Activated CD8-positive, alpha-beta memory T cell treated with anti-CD3 and anti-CD28 coated beads, Interleukin-2, amount 50 U/mL, for 1 hour (primary cell): Measurements from ENCODE around the gene ATG2A.

Source experiments
- DNase-seq: peaks from one replicate; pipeline ENCODE4 v3.0.0-alpha.2; 2020; ENCODE audit errors: extremely low read depth

The ATG2A gene

DNA sequence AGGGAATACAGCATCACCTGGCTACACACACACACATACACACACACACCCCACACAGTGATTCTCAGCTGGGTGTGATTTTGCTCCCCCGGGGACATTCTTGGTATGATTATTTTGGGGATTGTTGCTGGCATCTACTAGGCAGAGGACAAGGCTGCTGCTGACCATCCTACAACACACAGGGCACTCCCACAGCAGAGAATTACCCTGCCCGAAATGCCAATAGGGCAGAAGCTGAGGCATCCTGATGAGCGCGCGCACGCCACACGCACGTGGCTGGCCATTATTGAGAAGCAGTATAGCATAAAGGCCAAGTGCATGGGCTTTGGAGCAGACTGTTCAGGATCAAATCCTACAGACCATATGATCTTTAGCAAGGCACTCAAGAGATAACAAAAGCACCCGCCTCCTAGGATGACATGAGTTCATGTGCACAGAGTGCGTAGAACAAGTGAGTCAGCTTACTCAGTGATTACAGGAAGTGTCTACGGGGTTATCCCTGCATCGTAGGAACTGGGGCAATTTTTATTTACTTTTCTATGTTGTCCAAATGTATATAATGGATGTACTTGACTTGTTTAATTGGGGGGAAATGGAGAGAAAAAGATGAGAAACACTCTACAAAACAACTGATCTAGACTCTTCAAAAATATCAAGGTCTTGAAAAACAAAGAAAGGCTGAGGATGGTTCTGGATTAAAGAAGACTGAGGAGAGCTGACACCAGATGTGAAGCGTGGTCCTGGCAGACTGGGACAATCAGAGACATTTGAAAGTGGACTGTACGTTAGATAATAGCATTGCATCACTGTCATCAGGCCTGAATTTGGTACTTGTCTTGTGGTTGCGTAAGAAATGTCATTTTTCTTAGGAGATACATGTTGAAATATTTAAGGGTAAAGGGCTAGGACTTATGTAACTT is 31.4 kb downstream of the ATG2A start:
- no peak for DNase-seq

DNA sequence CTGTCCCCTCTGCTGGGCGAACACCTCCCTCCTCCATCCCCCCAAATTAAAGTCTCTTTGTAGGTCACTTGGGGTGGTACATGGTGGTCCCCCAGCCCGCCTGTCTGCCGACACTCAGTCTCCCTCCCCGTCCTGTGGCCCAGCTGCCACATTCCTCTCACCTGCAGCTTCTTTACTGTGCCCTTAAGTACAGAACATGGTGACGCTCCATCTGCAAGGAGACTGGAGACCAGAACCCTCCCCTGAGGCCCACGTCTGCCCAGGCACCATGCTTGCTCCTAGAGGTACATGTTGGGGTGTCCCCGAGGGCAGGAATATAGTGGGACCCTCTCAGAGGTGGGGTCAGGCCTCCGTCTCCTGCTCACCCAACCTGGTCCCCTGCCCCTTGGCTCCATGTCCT is 33.0 kb downstream of the ATG2A start:
- DNase-seq = no peak

DNA sequence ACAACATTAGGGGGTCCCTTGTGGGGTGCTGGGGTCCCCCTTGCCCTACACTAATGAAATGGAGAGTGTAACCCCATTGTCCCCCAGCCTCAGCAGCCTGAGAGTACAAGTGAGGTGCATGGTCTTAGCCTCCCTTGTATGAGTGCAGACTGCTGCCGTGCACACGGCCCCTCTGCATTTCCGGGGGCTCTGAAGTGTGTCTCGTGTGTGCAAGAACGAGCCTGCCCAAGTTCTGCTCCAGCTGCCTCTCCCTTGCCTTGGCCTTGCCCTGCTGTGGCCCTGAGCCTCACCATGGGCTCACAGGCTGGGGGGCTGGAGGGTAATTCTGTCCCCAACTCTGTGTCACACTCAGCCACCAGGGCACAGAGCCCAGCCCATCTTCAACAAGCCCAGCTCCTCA is 33.4 kb downstream of the ATG2A start:
- DNase-seq = no peak

DNA sequence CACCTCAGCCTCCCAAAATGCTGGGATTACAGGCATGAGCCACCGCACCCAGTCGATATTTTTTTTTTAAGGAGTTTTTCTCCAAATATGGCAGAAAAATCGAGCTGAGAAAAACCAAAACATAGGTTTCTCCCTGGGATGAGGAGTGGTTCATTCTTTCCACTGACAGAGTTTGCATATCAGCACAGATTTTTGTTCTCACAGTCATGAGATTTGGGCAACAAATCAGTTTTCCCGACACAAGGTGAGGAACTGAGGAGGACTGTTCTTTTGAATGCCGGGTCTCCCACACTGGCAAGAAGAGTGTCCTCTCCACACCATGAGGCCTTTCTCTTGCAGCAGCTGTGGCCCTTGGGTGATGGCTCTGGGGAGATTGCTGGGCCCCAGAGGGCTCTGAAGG is 34.8 kb downstream of the ATG2A start:
- DNase-seq = no peak

DNA sequence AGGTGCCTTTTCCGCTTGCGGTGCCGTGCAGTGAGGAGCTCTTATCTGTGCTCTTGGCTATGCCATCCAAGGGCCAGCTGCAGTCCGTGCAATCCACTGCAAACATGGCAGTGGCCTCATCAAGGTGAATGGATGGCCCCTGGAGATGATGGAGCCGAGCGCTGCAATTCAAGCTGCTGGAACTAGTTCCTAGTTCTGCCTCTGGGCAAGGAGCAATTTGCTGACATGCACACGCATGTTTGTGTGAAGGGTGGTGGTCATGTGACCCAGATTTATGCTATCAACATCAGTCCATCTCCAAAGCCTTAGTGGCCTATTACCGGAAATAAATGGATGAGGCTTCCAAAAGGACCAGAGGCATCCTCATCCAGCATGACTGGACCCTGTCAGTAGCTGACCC is 35.5 kb downstream of the ATG2A start:
- DNase-seq = no peak

DNA sequence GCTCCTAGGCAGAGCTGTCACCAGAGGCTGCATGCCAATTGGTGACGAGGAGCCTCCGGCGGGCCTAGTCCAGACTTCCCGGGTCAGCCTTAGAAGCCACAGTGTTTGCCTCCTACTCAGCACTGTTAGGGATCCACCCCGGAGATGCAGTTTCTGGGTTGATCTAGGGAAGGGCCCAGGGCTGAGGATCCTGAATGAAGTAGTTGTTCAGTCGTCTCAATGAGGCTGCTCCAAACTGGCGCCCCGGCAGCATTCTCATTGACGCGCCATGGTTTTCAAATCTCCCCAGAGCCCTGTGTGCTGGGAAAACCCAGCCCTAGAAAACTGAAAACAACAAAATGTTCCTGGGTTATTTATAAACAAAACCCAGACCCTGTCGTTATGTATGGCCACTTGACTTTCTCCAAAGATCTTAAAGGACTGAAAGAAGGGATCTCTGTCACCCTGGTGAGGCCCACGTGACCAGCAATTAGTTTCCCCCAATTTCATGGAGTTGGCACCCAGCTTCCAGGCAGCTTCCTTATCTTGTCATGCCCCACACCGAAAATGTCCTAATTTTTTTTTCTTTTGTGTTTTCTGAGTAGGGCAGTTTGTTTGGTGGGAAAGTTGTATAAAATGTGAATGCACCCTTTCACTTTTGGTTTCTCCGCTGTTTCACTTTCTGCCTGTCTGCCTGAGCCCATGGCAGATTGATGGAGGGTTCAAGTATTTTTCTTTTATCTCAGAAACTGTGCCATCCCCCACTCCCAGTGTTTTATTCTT is 36.6 kb downstream of the ATG2A start:
- no peak for DNase-seq

DNA sequence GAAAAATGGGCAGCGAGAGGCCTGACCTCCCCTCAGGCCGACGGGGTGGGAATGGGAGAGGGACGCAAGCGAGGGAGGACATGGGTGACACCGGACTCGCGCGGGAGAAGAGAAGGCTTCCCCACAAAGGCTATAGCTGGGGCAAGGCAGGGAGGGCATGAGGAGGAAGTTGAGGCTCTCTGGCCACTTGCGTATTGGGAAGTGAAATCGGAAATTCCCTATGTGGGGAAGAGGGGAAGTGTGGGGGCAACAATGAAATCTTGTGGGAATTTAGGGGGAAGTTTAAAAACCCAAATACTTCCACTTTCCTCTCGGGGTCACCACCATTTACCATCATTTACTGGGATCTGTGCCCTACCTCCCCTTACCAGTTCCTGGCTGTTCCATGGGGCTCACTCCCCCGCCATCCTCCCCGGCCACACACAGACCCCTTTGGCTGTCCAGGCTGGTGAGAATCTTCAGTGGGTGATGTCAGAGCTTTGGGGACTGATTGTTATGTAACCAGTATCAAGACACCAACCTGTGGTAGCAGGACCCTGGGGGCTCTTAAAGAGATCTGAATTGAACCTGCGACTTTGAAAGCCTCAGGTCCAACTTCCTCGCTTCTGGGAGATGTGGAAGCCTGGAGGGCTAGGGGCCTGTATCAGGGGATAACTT is 37.6 kb downstream of the ATG2A start:
- no peak for DNase-seq

DNA sequence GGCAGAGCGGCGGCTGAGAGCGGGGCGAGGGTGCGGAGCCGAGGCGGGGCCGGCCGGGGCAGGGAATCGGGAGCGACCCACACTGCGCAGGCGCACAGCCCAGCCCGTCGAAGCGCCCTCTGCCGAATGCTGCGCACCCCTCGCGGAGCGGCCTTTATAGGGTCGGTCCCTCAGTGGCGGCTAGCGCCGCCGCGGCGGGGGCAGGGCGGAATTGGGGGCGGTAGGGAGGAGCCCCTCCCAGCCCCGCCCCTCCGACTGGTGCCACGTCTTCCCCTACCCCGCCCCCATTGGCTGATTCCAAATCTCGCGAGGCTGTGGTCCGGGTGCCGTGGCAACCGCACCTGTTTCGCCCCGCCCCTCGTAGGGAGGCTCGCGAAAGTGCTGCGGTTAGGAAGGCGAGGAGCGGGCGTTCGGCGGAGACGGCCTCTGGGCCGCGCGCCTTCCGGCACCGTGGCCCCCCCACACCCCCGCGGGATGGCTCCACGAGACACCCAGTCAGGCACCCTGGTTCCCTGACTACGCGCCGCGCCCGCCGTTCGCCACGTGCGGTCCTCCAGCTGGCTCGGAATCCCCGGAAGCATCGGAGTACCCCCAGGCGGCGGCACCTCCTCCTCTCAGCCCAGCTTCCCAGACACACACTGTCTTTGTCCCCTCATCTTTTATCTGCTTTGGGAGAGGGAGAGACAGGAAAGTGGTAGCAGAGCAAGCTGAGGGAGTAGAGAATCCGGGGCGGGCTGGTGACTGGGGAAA is 38.3 kb downstream of the ATG2A start, which contains the start of gene EHD1:
Gene EHD1, minus strand, starts transcription at position 128 of the 750 bp plus-strand sequence. CDS start 157 bp downstream, outside the sequence.
- DNase-seq = peak; percentile 100

DNA sequence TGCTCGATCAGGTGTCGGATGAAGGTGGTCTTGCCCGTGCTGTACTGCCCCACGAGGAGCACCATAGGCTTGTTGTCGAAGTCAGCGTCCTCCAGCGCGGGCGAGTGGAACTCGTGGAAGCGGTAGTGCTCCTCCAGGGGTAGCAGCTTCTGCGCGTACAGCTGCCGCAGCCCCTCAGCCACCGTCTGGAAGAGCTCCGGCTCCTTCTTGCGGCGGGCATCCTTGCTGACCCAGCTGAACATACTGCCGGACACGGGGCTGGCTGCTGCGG is 38.9 kb downstream of the ATG2A start:
- no peak for DNase-seq

DNA sequence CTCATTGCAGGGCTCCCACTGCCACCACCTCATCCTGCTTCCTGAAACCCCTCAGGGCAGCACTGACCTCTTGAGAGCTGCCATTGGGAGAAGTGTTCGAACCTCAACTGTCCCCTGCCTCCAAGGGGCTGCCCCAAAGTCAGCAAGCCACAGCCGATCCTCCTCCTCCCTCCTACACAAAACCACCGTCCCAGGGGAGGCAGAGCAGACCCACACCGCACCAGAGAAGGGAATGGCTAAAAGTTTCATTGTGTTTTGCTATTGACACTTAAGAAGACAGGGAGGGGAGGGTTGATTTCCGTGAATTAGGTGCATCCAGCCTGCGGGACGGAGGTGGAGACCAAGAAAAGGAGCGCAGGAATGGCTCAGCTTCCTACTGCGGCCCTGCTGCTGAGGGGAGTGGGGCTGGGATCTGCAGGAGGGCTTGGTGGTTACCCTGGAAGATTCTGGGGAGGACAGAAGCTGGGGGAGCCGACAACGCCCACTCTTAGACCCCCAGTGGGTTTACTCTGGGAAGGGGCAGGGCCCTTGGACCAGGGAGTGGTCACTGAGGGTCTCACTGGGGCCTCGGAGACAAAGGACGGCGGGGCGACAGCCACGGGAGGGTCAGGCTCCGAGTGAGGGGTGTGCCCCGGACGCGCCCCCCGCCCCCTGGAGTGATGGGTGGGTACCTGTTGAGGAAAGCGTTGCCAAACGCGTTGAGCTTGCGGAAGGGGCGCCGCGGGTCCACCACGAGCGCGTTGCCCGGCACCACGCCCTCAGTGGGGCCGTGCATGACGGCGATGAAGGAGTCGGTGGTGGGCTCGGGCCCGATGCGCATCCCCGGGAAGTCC is 39.4 kb downstream of the ATG2A start:
- no peak for DNase-seq

DNA sequence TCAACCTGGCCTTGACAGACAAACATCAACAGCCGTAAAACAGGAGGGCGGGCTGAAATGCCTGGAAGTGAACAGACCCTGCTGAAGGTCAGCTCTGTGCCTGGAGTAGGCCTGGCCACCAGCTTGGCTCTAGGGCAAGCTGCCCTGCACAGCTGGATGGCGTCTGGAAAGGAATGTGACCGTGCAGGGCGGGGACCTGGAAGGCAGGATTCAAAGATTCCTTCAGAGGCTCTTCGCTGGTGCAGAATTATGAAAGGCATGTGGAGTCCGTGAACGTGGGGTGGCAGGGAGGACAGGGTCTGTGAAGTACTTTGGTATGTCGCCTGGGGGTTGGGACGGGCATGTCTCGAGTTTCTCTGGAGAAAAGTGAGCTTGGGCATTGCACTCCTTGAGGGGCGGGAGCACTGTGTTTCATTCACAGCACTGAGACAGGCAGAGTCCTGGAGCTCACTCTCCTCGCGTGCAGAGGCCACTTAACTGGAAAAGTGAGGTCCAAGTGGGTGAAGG is 40.1 kb downstream of the ATG2A start:
- DNase-seq = no peak

DNA sequence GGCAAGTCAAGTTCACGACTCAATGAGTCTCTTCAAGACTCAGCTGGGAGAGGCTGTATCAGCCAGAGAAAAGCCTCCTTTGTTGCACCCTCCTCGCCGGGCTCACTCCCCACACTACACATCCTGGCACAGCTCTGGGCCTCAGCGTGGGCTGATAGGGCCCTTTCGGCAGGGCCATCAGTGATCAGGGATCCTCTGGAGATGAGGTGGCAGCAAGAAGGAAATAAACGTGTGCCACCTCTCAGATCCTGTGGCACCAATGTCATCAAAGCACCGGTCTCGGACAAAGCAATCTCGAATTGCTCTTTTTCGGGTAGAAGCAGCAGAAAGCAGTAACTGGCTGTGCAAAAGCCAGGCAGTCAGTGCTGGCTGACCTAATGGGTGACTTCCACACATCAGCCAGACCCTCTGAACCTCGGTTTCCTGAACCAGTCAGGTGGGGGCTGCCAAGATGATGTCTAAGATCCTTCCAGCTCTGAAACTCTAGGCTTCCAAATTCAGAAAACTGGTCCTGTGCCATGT is 40.7 kb downstream of the ATG2A start:
- DNase-seq = no peak

DNA sequence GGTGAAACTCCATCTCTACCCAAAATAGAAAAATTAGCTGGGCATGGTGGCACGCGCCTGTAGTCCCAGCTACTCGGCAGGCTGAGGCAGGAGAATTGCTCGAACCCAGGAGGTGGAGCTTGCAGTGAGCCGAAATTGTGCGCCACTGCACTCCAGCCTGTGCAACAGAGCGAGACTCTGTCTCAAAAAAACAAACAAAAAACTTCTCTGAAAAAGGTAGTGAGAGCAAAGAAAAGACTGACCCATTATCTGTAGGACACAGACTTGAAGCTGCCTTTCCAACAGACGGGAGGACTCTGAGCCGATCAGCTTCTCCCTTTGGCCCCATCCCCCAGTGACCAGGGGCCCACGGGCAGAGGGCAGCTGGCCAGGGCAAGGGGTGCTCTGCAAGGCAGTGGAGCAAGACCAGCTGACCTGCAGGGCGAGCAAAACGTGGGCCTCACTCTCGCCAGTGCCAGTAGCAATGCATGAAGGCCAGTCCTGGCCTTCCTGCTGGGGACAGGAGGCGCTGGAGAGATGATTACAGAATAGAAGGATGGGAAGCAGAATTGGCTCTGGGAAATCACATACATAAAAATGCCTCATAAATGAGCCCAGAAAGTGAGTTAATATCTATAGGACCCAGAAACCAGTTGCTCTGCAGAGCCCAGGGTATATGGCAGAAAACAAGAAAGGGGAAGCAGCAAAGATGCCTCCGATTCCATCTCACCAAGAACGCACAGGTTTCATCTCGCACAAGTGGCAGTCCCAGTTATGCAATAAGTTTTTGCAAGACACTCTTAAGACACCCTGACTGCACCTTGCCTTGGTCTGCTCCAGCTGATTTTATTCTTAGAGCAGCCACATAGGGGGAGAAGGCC is 41.4 kb downstream of the ATG2A start:
- DNase-seq = no peak

DNA sequence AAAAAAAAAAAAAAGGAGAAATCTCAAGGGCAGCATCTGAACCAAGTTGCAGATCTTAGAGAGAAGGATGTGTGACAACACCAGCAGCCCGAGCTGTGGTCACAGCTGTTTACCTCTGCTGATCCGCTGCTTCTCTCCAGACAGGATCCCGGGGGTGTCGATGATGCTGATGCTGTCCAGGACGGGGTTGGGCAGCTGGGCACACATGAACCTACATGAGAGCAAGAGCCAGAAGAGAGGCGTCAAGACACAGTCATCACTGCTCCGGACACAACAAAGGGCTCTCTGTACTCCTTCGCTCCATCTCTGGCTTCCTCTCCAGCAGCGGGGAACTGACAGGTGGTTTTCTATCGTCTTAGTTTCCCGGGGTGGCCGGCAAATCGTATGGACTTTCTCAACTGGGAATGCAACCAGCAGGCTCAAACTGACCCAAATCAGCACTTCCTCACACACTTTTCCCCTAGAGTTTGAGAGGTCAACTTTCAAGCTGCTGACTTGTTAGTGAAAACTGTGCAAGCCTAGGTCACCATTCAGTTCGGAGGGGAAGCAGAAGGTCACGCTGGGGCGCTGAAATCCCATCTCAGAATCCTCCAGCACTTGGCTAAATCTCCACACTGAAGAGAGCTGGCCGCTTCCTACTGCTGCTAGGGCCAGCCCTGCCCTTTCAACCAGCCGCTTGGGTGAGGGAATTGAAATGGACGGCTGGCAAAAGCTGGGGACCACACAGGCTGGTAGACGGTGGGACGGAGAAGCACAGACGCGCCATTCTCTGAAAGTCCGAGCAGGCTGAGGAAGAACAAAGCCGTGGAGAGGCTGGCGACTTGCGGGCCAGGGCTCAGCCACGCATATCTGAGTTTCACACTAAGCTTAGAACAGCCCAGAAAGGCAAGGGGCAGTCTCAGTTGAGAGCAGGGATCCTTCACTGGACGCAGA is 42.4 kb downstream of the ATG2A start:
- DNase-seq = no peak

DNA sequence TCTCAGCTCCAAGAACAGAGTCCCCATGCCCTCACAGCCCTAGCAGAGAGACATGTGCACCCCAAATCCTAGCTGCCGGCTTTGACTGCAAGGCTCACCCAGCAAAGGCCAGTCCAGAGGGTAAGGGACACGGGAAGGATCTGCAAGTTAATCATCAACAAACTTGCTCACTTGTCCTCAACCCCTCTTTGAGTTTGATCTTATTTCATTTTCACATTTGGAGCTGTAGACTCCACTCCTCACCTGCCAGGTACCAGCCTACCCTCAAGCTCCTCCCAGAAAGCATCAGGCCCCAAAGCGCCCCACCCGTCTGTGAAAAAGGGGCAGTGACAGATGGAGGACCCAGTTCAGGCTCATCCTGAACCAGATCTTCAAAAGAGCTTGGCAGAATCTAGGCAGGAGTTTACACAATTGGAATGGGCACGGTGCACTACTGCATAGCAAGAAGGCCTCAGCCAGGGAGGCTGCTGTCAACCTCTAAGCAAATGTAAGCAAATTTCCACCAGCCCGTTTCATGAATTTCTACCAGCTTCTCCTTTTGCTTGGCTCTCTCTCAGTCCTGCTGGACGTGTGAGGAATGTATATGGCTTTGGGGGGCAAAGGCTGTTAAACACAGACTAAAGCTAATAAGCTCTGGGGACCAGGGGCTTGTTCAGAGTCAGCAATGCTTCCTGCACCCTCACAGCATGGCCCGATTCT is 44.1 kb downstream of the ATG2A start:
- no peak for DNase-seq

DNA sequence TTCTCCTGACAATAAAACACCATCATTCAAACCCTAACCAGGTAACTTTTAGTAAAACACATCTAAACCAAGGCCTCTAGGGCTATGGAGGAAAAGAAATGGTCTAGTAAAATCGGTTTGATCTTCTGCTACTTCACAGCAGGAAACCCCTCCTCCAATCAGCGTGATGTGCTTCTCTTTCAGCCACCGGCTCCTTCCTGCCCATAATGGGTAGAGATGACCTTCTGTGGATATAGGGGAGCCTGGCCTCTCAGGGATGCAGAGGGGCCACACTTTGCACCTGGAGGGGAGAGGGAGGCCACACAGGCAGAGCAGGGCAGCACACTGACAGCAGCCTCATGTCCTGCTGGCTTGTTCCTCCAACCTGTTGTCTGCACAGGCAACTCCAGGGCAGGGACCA is 45.5 kb downstream of the ATG2A start:
- no peak for DNase-seq

DNA sequence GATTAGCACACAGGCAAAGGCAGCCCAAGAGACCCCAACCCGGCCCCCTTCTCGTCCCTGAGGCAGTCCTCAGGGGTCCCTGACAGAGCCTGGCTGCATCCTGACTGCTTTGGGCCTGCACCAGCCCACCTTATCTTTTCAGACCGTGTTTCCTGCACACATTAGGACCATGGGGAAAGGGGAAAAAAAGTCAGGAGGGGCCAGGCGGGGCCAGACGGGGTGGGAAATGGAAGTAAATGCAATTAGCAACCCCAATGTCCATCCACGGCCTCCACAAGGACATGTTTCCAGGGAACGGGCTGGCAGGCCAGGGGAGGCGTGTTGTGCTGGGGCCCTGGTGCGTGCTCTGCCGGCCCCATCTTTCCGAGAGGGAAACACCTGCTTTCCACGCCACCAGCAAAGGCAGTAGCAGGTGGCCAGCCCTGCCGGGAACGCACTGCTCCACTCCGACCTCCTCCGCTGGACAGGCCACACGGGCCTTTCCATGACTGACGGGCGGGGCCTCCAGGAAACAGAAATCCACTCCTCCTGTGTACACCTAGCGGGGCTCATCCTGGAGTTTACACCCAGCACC is 46.0 kb downstream of the ATG2A start:
- DNase-seq = no peak
